GM12892 (cell line): ENCODE results near the gene LRFN4.

Source experiments
- POLR2A ChIP-seq: IDR thresholded peaks from 2 replicates; pipeline ENCODE4 v1.6.1; 2011; ENCODE audit warnings: low read depth, low read length, control low read depth
- POLR2AphosphoS5 ChIP-seq: IDR thresholded peaks from 2 replicates; pipeline ENCODE4 v1.6.1; 2011; ENCODE audit warnings: low read depth, low read length, control low read depth
- TAF1 ChIP-seq: IDR thresholded peaks from 2 replicates; pipeline ENCODE4 v1.6.1; 2011; ENCODE audit warnings: low read depth, mild to moderate bottlenecking, control low read depth, low read length, borderline replicate concordance

DNA sequence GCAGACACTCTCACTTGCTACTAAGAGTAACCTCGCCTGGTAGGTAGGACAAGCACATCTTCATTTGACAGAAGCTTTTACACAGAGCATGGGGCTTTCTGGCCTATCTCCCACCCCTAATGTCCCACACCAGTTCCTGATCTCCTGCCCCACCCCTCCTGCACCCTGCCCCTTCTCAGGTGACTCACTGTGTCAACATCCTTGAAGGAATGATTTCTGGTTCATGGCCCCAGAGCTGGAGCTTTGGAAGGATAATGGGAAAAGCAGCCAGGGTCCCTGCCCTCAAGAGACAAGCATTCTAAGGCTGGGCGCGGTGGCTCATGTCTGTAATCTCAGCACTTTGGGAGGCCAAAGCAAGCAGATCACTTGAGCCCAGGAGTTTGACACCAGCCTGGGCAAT, 47.2 kb downstream of the LRFN4 start:
- TF ChIP-seq POLR2AphosphoS5 (no peak), POLR2A (no peak), TAF1 (no peak)
